Heart left ventricle (tissue), 13 donors: Measurements from ENCODE around the gene GAB2.

Experiments
- POLR2A ChIP-seq, 2 donors: fragments of 450-650 bp; IDR thresholded peaks; one replicate each; pipeline ENCODE4 v1.6.1; 2017; ENCODE audit warnings: antibody characterized with exemption in 2 of 2, mild to moderate bottlenecking in 2 of 2, moderate library complexity in 2 of 2
- TF ChIP-seq, protein P1 (sequence below), 12 donors: fragments of 200-600 bp; sonication (generic) in 4 of 12; IDR thresholded peaks; one replicate each; pipeline versions ENCODE4 v1.5.0 to v1.8.0; 2018 to 2022; ENCODE audit warnings: antibody characterized with exemption in 12 of 12, mild to moderate bottlenecking in 5 of 12
- donor health status: ischemic (EF 13 %, LVEDD 7.1; RV severe dilation, severe dysfunction).
- donor health status: DM: no; HTN: yes; CAD: no.
- donor health status: DM: no; HTN: no; CAD: no.
- donor health status: ischemic (EF 25% LVEDD 6.9; RV normal size, moderate dysfunction).
- donor health status: ischemic (EF 25% LVEDD 5.7; RV mildly dilated, moderate dysfunction).
- donor health status: ischemic (EF 35%, LVEDD 5.7; RV mildly dilated, moderate dysfunction).
- donor health status: nonischemic (EF 11% LVEDD 7.7; RV severe dilation, severe dysfunction).
- donor health status: DM: yes; HTN: yes; CAD: no.
- donor health status: PGD.
- donor health status: ischemic (EF 29% LVEDD 5.4; RV normal size, mild dysfunction).
- donor health status: nonischemic (EF 23%, LVEDD 6.1; RV moderate dilation, normal function).

DNA sequence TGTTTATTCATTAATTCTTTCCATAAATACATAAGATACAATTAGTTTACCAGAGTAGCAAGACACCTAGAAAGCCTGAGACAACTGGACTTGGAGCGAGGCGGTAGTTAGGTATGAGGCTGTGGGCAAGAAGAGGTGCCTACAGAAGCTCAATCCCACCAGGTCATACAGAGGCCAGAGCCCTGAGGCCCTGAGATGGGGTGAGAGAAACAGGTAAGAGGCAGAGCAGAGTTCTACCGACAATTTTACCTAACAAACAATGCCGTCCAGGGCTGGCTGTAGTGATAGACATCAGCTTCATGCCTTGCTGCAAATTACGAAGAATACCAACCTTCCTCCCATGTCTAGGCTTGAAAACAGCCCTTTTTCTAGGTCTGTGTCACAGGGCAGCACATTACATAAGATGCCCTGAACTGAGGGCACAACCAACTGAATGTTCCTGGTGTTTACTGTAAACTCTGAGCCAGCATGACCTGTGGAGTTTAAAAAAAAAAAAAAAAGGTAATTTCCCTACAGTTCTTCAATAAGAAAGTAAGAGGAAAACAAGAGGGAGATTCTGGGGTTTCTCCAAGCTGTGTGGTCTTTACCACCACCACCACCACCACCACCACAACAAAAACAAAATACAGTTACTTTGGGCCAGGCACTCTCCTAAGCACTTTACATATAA, 105.8 kb downstream of the GAB2 start:
- TF ChIP-seq, protein P1, sequence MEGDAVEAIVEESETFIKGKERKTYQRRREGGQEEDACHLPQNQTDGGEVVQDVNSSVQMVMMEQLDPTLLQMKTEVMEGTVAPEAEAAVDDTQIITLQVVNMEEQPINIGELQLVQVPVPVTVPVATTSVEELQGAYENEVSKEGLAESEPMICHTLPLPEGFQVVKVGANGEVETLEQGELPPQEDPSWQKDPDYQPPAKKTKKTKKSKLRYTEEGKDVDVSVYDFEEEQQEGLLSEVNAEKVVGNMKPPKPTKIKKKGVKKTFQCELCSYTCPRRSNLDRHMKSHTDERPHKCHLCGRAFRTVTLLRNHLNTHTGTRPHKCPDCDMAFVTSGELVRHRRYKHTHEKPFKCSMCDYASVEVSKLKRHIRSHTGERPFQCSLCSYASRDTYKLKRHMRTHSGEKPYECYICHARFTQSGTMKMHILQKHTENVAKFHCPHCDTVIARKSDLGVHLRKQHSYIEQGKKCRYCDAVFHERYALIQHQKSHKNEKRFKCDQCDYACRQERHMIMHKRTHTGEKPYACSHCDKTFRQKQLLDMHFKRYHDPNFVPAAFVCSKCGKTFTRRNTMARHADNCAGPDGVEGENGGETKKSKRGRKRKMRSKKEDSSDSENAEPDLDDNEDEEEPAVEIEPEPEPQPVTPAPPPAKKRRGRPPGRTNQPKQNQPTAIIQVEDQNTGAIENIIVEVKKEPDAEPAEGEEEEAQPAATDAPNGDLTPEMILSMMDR (IDR thresholded peaks at IDR 0.05): no peak
- no peak for TF ChIP-seq POLR2A (IDR thresholded peaks at IDR 0.05)
